Mesenchymal stem cell (in vitro differentiated cells and primary cell): ENCODE measurements around the gene REELD1.

Experiments
- DNase-seq: peaks from one replicate; pipeline ENCODE4 v3.0.0-alpha.2; 2013
- H2AFZ ChIP-seq: one replicate; pipeline ENCODE4 v1.6.1; 2013; ENCODE audit warnings: low read depth, mild to moderate bottlenecking, control low read depth, inconsistent platforms, low read length, moderate library complexity
- H2AK5ac ChIP-seq: 2 replicates; pipeline ENCODE4 v1.6.1; 2013; ENCODE audit warnings: low read length, moderate library complexity, mild to moderate bottlenecking, inconsistent platforms; ENCODE audit not compliant: severe bottlenecking
- H2BK120ac ChIP-seq: one replicate; pipeline ENCODE4 v1.6.1; 2013; ENCODE audit warnings: low read depth, mild to moderate bottlenecking, inconsistent platforms, low read length, moderate library complexity
- H2BK12ac ChIP-seq, 2 experiments: one replicate each; pipeline ENCODE4 v1.6.1; 2013; ENCODE audit warnings: inconsistent platforms in 2 of 2, low read length in 2 of 2, mild to moderate bottlenecking in 2 of 2, moderate library complexity in 2 of 2, control low read depth in 1 of 2
- H2BK15ac ChIP-seq: one replicate; pipeline ENCODE4 v1.6.1; 2013; ENCODE audit warnings: mild to moderate bottlenecking, low read depth, inconsistent platforms; ENCODE audit not compliant: poor library complexity, severe bottlenecking
- H2BK5ac ChIP-seq: 2 replicates; pipeline ENCODE4 v1.6.1; 2013; ENCODE audit warnings: low read depth, mild to moderate bottlenecking, low read length, control low read depth, inconsistent platforms; ENCODE audit not compliant: poor library complexity, severe bottlenecking
- H3K14ac ChIP-seq, 2 experiments: one replicate each; pipeline ENCODE4 v1.6.1; 2013; ENCODE audit warnings: inconsistent platforms in 2 of 2, low read length in 2 of 2, control low read depth in 1 of 2, mild to moderate bottlenecking in 1 of 2, moderate library complexity in 1 of 2
- H3K18ac ChIP-seq, 2 experiments: one replicate each; pipeline ENCODE4 v1.6.1; 2013; ENCODE audit warnings: inconsistent platforms in 2 of 2, low read length in 2 of 2, control low read depth in 1 of 2, low read depth in 1 of 2, mild to moderate bottlenecking in 1 of 2
- H3K23ac ChIP-seq, 2 experiments: one replicate each; pipeline ENCODE4 v1.6.1; 2013; ENCODE audit warnings: inconsistent platforms in 2 of 2, low read length in 2 of 2, mild to moderate bottlenecking in 2 of 2, moderate library complexity in 2 of 2, control low read depth in 1 of 2
- H3K27ac ChIP-seq: 2 replicates; pipeline ENCODE4 v1.5.1; 2013; ENCODE audit warnings: mild to moderate bottlenecking, moderate library complexity, low read length, control low read depth, inconsistent platforms; ENCODE audit not compliant: poor library complexity, severe bottlenecking
- H3K27me3 ChIP-seq, 2 experiments: 2 replicates each; pipeline versions ENCODE4 v1.6.1 to v1.7.0; 2013; ENCODE audit warnings: low read length in 2 of 2, mild to moderate bottlenecking in 2 of 2, moderate library complexity in 2 of 2, control low read depth in 1 of 2, inconsistent platforms in 1 of 2; ENCODE audit not compliant: control insufficient read depth in 1 of 2, insufficient read depth in 1 of 2
- H3K36me3 ChIP-seq, 2 experiments: 2 replicates each; pipeline versions ENCODE4 v1.6.1 to v1.7.0; 2013; ENCODE audit warnings: low read length in 2 of 2, control low read depth in 1 of 2, inconsistent platforms in 1 of 2, low read depth in 1 of 2, mild to moderate bottlenecking in 1 of 2; ENCODE audit not compliant: insufficient read depth in 2 of 2, control insufficient read depth in 1 of 2
- H3K4ac ChIP-seq, 2 experiments: one replicate each; pipeline ENCODE4 v1.6.1; 2013; ENCODE audit warnings: inconsistent platforms in 2 of 2, low read length in 2 of 2, mild to moderate bottlenecking in 2 of 2, moderate library complexity in 2 of 2, control low read depth in 1 of 2, low read depth in 1 of 2
- H3K4me1 ChIP-seq: 2 replicates; pipeline ENCODE4 v1.6.1; 2013; ENCODE audit warnings: low read depth, low read length, control low read depth; ENCODE audit not compliant: control insufficient read depth, insufficient read depth
- H3K4me2 ChIP-seq: 2 replicates; pipeline ENCODE4 v1.6.1; 2013; ENCODE audit warnings: low read length, mild to moderate bottlenecking, inconsistent platforms; ENCODE audit not compliant: poor library complexity, severe bottlenecking
- H3K4me3 ChIP-seq, 2 experiments: 2 replicates each; pipeline versions ENCODE4 v1.5.1 to v1.7.0; 2013; ENCODE audit warnings: low read length in 2 of 2, mild to moderate bottlenecking in 2 of 2, control low read depth in 1 of 2, low read depth in 1 of 2; ENCODE audit not compliant: insufficient read depth in 1 of 2
- H3K79me1 ChIP-seq: replicated peaks from 2 replicates; pipeline ENCODE4 v1.6.1; 2013; ENCODE audit warnings: mild to moderate bottlenecking, control low read depth, low read length, inconsistent platforms; ENCODE audit not compliant: poor library complexity, severe bottlenecking
- H3K9ac ChIP-seq: 2 replicates; pipeline ENCODE4 v1.7.0; 2013; ENCODE audit warnings: mild to moderate bottlenecking, low read length, moderate library complexity
- H3K9me3 ChIP-seq: 2 replicates; pipeline ENCODE4 v1.7.0; 2013; ENCODE audit warnings: mild to moderate bottlenecking, low read length; ENCODE audit not compliant: control insufficient read depth
- H4K8ac ChIP-seq: one replicate; pipeline ENCODE4 v1.6.1; 2013; ENCODE audit warnings: inconsistent platforms, mild to moderate bottlenecking, low read length, moderate library complexity
- H4K91ac ChIP-seq: one replicate; pipeline ENCODE4 v1.6.1; 2013; ENCODE audit warnings: mild to moderate bottlenecking, low read length, inconsistent platforms
- WGBS: methylation state at CpG from one replicate; pipeline ENCODE4 v1.1.7; 2013; ENCODE audit warnings: mixed read lengths; 5-methylcytosine and 5-hydroxymethylcytosine counted together

REELD1 gene

DNA sequence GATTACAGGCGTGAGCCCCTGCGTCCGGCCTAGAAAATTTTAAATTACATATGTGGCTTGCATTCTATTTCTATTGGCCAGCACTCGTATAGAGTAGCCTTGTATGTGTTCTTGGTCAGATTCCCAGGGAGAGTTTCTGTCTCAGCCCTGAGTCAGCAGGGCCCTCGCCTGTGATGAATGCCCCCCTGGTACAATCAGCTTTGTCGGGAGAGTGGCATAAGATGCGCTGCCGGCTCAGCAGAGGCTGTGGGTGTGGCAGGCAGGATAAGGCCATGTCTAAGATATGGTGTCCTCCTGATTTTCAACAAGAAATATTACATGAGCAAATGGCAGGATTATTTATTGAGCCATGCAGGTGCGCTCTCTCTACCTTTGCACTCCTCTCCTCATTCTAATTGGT, 1.6 kb upstream of the REELD1 start:
- 94% methylated on average over 8 of the region's 9 CpGs for WGBS
- no peaks in the 10 kb centered on the region for H3K27me3 ChIP-seq
- H3K36me3 ChIP-seq = no peaks in the 10 kb centered on the region

GRCh38 chr4:146222313-146222712, 8.0 kb downstream of the REELD1 start:
- peak overlapping the region; percentile 44 for H2AK5ac ChIP-seq
- peak; percentile 89 for DNase-seq
- peak overlapping the region; percentile 59 for H3K4me2 ChIP-seq
- H3K4me1 ChIP-seq = no peaks in the 10 kb centered on the region
- peak overlapping the region; percentile 84 for H4K8ac ChIP-seq
- H3K4me3 ChIP-seq = no peak overlapping the region
- no peak overlapping the region for H2BK15ac ChIP-seq
- H3K18ac ChIP-seq = peak overlapping the region; percentile 37 to 81
- no peaks in the 10 kb centered on the region for H3K9me3 ChIP-seq
- peak overlapping the region; percentile 65 for H2BK120ac ChIP-seq
- no peaks in the 10 kb centered on the region for H3K79me1 ChIP-seq
- no peak overlapping the region for H3K27ac ChIP-seq
- peak overlapping the region; percentile 21 to 97 for H2BK12ac ChIP-seq
- H2BK5ac ChIP-seq = no peak overlapping the region
- no peak overlapping the region for H3K23ac ChIP-seq
- H4K91ac ChIP-seq = peak overlapping the region; percentile 85
- peak overlapping the region; percentile 32 for H3K9ac ChIP-seq
- no peaks in the 10 kb centered on the region for H3K27me3 ChIP-seq
- H3K14ac ChIP-seq = no peak overlapping the region
- 12% methylated on average over 8 of the region's 8 CpGs for WGBS
- H3K36me3 ChIP-seq = no peaks in the 10 kb centered on the region
- peak overlapping the region; percentile 47 for H2AFZ ChIP-seq
- H3K4ac ChIP-seq = peak overlapping the region; percentile 45 to 54

More for the DNA sequence above, 1.6 kb upstream of the REELD1 start:
- Histone ChIP-seq H3K4me3 (no peak overlapping the region), H4K8ac (no peak overlapping the region), H2AFZ (no peak overlapping the region), H2BK12ac (no peak overlapping the region), H4K91ac (no peak overlapping the region), H3K27ac (no peak overlapping the region), H3K9ac (no peak overlapping the region), H3K4ac (no peak overlapping the region), H3K14ac (no peak overlapping the region), H2BK15ac (no peak overlapping the region), H2AK5ac (no peak overlapping the region), H2BK5ac (no peak overlapping the region), H3K23ac (no peak overlapping the region), H3K18ac (no peak overlapping the region), H3K4me2 (no peak overlapping the region), H3K79me1 (no peaks in the 10 kb centered on the region), H3K4me1 (no peaks in the 10 kb centered on the region), H3K9me3 (no peaks in the 10 kb centered on the region), H2BK120ac (no peak overlapping the region)
- DNase-seq = no peak

DNA sequence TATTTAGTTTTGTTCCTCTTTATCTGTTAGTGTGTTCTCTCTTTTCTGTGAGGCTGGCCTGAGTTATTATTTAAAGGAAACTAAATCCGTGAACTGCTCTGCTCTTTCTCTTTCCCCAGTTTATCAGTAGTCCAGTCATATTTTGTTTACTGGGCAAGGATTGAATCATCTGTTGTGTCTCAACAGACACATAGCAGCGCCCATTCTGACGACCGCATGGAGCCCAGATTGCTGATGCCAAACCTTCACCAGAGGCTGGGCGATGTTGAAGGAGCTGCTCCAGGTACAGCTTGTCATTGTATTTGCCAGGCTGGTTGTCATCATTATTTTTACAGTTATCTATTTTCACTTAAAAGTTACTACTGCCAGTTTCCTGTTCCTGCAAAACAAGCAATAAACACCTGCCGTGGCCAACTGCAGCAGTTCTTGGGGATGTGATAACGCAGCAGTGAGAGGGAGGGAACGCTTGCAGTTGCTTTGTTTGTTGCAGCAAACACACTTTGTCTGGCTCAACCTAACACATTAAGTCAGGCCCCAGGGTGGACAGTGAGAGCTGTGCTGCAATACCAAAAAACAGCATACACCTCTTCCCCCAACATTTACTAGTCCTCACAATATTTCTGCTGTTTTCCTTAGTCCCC, 10.1 kb downstream of the REELD1 start:
- no peak overlapping the region for H3K4ac ChIP-seq
- H3K79me1 ChIP-seq = no peaks in the 10 kb centered on the region
- no peak overlapping the region for H2BK120ac ChIP-seq
- no peak overlapping the region for H2BK5ac ChIP-seq
- no peak overlapping the region for H3K27ac ChIP-seq
- H3K9ac ChIP-seq = no peak overlapping the region
- no peak overlapping the region for H4K91ac ChIP-seq
- H3K23ac ChIP-seq = no peak overlapping the region
- H2AFZ ChIP-seq = no peak overlapping the region
- H3K14ac ChIP-seq = no peak overlapping the region
- no peak overlapping the region for H2BK12ac ChIP-seq
- H3K4me3 ChIP-seq = no peak overlapping the region
- H4K8ac ChIP-seq = no peak overlapping the region
- no peaks in the 10 kb centered on the region for H3K27me3 ChIP-seq
- H2AK5ac ChIP-seq = no peak overlapping the region
- H3K36me3 ChIP-seq = no peaks in the 10 kb centered on the region
- no peak overlapping the region for H3K4me2 ChIP-seq
- H3K18ac ChIP-seq = no peak overlapping the region
- H2BK15ac ChIP-seq = no peak overlapping the region
- peak; percentile 79 for DNase-seq
- no peaks in the 10 kb centered on the region for H3K9me3 ChIP-seq
- 36% methylated on average over 7 of the region's 8 CpGs for WGBS
- H3K4me1 ChIP-seq = no peaks in the 10 kb centered on the region

DNA sequence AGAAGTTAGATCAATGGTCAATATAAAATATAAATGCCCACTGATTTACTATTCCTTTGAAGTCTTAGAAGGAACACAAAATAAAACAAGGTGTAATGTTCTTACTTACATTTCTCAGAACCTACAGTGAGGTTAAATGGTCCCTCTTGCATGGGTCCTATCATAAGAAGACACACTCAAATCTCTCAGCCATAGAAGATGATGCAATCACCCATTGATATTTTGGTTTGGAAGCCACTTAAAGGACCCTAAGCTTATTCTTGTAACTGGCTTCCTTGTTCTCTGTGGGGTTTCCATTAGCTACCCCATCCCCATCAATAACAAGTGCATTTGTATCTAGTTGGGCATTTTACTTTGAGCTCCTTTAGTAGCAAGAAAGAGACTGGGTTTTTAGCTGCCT, 15.1 kb downstream of the REELD1 start:
- H2BK12ac ChIP-seq = no peak overlapping the region
- H2BK120ac ChIP-seq = no peak overlapping the region
- H3K18ac ChIP-seq = no peak overlapping the region
- H2BK15ac ChIP-seq = no peak overlapping the region
- H2AK5ac ChIP-seq = no peak overlapping the region
- no peaks in the 10 kb centered on the region for H3K36me3 ChIP-seq
- H3K4ac ChIP-seq = no peak overlapping the region
- H3K79me1 ChIP-seq = no peaks in the 10 kb centered on the region
- no peak overlapping the region for H2BK5ac ChIP-seq
- H3K27me3 ChIP-seq = no peaks in the 10 kb centered on the region
- H3K14ac ChIP-seq = no peak overlapping the region
- no peak overlapping the region for H3K23ac ChIP-seq
- no peak overlapping the region for H3K27ac ChIP-seq
- H4K8ac ChIP-seq = no peak overlapping the region
- no peak overlapping the region for H3K9ac ChIP-seq
- DNase-seq = no peak
- H3K4me2 ChIP-seq = no peak overlapping the region
- H3K4me3 ChIP-seq = no peak overlapping the region
- peaks cover 7% of the 10 kb centered on the region for H3K9me3 ChIP-seq
- no peaks in the 10 kb centered on the region for H3K4me1 ChIP-seq
- no peak overlapping the region for H4K91ac ChIP-seq
- H2AFZ ChIP-seq = no peak overlapping the region
